GM13976 (cell line): Measurements from ENCODE around the gene PSMG3.

ENCODE experiments used
- DNase-seq: peaks from one replicate; pipeline ENCODE4 v3.0.0; 2012; ENCODE audit warnings: low spot score
- CTCF ChIP-seq: IDR thresholded peaks from 2 replicates; pipeline ENCODE4 v1.5.1; 2012; ENCODE audit warnings: borderline replicate concordance, mild to moderate bottlenecking; ENCODE audit not compliant: insufficient read depth; ENCODE audit errors: extremely low read depth, missing control alignments, control extremely low read depth
- in situ Hi-C: fragments of 300-500 bp; cut with MboI; formaldehyde crosslinking; loops from one replicate; pipeline ENCODE4 v1.12.0; 2022; ENCODE audit warnings: low sequenced_read_pairs, mixed read lengths, inconsistent platforms; ENCODE audit not compliant: unreplicated experiment

Gene PSMG3

GRCh38 chr7:1542329-1542728, 27.5 kb downstream of the PSMG3 start:
- no peak for DNase-seq
- in situ Hi-C loops, result no loop called here
- no peak for TF ChIP-seq CTCF

- TF ChIP-seq CTCF, result no peak
- in situ Hi-C loops, result no loop called here
- DNase-seq, result no peak
Measured at GRCh38 chr7:1541431-1542162, 28.2 kb downstream of the PSMG3 start.

- DNase-seq, result no peak
- in situ Hi-C loops, result no loop called here
- TF ChIP-seq CTCF, result no peak
Measured at GRCh38 chr7:1540776-1541271, 29.0 kb downstream of the PSMG3 start.

- in situ Hi-C loops, result no loop called here
- TF ChIP-seq CTCF, result no peak
Measured at GRCh38 chr7:1539882-1540775, 29.7 kb downstream of the PSMG3 start.

GRCh38 chr7:1539181-1539881, 30.5 kb downstream of the PSMG3 start:
- DNase-seq, result no peak
- TF ChIP-seq CTCF, result no peak
- in situ Hi-C loops, result no loop called here

More at GRCh38 chr7:1539882-1540775, 29.7 kb downstream of the PSMG3 start:
- no peak for DNase-seq

GRCh38 chr7:1538544-1539180, 31.2 kb downstream of the PSMG3 start:
- no peak for TF ChIP-seq CTCF
- in situ Hi-C loops, result no loop called here
- no peak for DNase-seq
